GM19455 (cell line): ENCODE data around the gene FNDC1.
"Not testable (repeated sequence)": the region's sequence is repeated elsewhere in the genome, so short reads cannot be mapped to it uniquely, and the experiment has no call there.

ENCODE experiments used
- ATAC-seq: cut with Tn5 transposase; IDR thresholded peaks from one replicate; pipeline ENCODE4 v1.9.1; 2021; ENCODE audit not compliant: unreplicated experiment

FNDC1 gene

DNA sequence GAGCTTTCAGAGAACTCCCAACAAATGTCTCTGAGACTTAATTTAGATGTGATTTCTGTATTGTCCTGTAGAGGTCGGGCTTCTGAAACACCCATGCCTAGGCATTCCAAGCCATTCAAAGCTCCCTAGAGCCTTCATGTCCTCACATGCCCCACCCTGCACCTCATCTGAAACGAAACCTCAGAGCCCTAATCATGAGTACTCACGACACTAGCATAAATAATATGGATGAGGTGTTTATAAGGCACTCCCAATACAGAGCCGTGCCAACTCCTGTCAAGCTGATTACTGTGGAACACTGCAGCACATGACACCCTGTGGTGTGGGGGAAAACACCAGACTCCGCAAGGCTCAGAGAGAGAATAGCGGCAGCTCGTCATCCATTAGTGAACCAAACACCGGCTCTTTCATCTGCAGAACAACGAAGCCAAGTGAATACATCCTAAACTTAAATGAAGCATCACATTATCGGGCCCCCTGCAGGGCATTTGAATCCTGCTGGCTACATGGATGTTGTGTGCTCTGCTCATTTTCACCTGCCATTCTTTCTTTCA lies 83.8 kb downstream of the FNDC1 start:
- ATAC-seq: peak; percentile 73

DNA sequence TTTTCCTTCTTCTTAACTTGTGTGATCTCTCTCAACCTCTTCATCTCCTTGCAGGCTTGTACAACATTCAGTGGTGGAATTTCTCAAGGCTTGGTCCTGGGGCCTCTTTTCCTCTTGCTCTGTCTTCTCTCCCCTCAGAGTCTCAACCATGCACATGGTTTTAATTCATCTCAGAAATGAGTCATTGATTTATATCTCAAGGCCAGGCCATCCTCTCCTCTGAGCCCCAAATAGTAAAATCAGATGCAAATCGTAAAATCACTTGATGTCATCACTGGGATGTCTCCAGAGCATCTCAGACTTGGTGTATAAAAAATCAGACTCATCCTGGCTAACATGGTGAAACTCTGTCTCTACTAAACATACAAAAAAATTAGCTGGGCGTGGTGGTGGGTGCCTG lies 85.0 kb downstream of the FNDC1 start:
- ATAC-seq: no peak

DNA sequence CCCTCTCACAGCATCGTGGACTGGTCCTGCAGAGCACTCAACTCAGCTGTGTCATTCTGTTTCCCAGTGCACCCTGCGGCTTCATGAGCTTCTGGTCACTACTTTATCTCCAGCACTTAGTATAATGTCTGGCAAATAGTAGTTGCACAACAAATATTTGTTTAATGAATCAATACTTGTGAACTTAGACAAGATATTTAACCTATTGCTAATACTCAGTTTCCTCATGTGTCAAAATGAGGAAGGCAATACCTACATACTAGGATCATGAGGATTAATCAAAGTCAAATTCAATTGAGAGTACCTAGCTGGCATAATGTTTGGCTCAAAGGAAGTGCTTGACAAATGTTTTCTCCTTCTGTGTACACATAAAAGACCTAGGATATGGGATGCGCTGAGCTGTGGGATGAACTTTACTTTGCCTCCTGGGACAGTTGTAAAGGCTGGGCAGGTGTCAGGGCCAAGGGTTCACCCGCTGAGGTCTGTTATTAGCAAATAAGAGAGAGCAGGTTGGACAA lies 86.3 kb downstream of the FNDC1 start:
- ATAC-seq: no peak

DNA sequence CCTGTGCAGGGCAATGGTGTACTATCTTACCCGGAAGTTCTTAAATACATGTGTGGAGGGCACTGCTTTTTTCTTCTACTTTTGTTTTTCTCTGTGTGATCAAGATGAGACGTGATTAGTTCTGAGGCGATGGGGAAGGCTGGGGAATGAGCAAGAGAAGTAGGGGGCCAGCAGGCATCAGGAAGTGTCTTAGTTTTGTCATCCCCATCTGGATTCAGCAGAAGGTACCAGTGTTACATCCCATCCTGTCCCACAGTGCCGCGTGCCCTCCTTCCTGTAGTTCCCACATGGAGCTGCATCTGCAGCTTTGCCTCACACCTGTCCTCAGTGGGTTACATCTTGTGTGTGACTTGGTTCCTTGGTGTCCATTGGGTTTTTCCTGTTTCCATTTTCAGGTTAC lies 86.9 kb downstream of the FNDC1 start:
- no peak for ATAC-seq

DNA sequence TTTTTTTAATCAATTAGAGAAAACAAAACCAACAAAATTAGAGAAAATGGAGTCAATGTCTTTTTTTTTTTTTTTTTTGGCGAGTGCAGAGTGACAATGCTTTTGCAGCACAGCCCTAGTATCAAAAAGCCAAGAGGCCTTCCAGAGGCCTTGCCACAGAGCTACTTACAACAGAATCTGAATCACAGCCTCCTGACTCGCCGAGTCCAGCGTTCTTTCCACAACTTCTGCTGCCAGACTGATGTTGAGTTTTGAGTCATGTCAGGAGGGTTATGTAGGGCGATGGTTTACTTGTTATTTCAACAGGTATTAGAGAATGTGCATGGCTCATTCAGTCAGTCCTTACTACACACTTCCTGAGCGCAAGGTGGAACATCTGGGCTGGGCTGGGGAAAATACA lies 88.6 kb downstream of the FNDC1 start:
- ATAC-seq: no peak

DNA sequence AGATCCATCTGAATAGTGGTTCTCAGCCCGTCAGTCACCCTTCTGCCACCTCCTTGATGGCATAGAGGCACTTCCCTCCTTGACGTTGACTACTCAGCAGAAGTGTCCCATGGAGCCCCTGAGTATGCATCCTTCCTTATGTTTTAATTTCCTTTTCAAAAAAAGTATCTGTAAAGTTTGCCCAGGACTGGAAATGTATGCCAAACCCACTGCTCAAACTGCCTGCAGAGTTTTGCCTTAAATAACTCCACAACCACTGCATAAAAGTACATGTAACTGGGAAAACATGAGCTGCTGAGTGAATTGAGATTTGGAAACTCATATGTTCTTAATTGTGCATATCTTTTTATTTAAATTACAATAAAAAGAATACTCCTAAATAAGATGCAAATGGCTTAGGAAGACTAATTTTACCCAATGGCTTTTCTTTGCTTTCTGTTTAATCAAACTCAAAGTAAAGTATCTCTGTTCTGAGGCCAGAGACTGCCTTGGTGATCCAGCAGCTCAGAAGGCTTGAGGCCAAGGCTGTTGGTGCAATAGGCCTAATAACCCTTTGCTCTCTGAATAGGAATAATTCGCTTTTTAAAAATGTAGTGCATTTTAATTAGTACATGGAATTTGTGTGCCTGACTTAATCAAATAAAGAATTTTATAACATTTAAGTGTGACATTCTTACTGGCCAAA lies 90.4 kb downstream of the FNDC1 start:
- no peak for ATAC-seq

DNA sequence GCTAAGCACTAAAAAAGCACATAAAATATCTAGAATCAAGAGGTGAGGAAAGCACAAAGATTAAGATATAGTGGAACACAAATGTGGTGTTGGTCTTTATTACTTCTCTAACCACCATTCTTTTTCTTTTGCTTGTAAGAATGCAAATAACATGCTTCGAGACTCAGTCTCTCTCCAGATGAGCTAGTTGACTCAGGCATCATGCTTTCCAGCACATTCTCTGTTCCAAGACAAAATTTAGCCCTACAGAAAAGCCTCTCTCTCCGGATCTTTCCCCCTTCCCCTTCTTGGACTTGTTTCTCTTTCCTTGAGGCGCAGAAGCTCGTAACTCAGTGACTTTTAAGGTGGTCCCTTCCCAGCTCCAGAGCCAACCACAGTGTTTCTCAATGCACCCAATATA lies 91.0 kb downstream of the FNDC1 start:
- no peak for ATAC-seq

DNA sequence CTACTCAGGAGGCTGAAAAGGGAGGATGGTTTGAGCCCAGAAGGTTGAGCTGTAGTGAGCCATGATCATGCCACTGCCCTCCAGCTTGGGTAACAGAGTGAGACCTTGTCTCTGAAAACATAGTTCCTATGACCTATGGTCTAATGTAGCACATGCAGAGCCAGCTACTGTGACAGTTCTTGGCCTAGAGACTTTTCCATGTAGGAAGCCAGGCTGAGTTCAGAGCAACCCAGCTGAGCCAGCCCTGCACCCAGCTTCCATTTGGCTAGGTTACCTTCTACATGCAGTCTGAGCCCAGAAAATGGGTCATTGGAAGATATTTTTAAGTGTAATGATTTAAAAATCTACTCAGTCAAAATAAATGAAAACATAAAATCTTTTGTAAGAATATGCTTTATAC lies 92.8 kb downstream of the FNDC1 start:
- ATAC-seq: no peak

DNA sequence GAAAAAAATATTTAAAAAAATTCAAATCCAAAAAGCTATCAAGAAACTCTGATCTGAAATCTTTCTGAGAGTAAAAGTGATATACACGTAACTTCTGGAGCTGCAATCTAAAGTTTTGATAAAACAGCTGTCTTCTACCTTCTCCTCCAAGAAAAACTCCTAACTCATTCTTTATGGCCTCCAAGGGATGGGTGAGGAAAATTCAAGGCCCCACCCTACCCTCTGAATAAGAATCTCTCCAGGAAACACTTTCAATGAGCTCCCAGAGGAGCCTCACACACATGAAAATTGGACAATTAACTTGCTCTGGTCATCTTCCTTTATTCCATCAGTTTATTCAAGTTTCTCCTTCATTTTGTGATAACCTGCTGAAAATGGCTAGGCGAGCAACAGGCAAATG lies 93.4 kb downstream of the FNDC1 start:
- no peak for ATAC-seq

DNA sequence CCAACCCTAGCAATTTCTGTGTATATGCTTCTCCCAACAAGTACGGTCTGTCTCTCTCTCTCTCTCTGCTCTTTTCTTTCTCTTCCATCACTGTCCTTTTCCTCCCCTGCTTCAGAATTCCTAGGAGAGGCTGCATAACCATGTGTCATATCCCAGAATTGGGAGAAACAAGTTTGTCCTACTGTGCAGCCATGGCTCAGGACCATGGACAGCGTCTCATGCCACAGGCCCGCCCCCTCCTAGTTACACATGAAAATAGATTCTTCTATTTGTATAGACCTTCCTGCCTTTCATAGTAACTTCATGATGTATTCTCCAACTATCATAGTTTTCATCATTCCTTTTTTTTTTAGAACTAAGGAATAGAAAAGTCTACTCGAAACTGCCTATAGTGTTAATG lies 98.0 kb downstream of the FNDC1 start:
- no peak for ATAC-seq

DNA sequence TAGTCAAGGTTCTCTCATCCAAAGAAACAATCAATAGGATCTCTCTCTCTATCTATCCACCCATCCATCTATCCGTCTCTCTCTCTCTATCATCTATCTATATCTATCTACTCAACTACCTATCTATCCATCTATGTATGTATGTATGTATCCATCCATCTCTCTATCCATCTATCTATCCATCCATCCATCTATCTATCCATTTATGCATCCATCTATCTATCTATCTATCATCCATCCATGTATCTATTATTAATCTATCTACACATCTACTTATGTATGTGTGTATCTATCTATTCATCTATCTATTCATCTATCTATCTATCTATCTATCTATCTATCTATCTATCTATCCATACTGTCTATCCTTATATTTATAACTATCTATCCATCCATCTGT lies 99.3 kb downstream of the FNDC1 start:
- no peak for ATAC-seq

DNA sequence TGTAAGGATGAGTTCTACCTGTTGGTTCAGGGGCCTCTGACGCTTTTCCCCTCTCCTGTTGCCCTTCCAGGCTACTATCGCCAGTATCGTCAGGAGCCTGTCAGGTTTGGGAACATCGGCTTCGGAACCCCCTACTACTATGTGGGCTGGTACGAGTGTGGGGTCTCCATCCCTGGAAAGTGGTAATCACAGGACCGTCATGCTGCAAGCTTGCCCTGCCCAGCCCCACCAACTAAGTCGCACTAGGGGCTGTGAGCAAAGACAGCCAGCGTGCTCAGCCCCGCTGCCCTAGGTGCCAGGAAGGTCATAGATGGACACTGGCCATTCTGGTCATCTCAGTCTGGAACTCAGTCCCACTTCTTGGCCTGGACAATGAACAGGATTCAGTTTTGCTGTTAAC lies 102.1 kb downstream of the FNDC1 start:
- no peak for ATAC-seq

DNA sequence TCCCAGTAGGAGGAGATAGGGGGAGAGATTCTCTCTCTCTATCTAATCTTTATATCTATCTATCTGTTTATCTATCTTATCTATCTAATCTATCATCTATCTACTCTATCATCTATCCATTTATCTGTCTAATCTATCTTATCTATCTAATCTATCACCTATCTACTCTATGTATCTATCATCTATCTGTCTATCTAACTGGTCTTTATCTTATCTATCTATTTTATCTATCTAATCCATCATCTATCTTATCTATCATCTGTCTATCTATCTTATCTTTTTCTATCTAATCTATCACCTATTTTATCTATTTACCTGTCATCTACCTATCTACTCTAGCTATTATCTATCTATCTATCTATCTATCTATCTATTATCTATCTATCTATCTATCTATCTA lies 109.4 kb downstream of the FNDC1 start:
- no peak for ATAC-seq

DNA sequence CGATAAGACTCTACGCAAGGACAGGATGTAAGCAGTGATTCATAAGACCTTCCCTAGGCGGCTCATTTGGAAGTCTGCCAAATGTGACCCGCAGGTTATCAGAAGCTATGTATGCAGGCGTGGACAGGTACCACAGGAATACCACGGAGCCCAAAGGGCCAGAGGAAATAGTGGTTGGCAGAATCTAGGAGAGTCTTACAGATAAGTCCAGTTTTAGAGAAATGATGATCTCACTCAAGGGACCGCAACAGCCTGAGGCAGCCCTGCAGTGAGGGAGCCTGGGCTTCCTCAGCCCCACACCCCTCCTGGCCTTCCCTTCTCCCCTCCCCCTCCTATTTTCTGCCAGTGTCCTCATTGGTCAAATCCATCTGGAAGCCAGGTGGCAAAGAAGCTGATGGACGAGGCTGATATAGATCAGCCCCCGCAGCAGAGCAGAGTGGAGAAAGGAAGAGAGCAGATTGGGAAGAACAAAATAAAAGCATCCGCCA lies 110.6 kb downstream of the FNDC1 start:
- no peak for ATAC-seq

DNA sequence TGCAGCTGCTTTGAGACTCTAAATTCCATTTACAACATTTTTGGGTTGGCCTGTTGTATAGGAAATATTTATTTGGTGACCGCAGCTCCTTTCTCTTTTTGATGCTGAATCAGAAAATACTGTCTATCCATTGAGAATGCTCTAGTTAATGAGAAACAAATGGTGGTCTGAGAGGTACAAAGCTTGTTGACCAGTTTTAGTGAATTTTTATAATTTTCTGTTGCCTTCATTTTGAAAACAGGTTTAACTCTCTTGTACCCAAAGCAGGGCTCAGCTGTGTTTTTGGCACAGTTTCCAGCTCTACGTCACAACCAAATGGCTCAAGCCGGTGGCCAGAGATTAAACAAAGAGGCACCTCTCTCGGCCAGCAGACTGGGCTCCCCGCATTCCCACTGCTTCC lies 113.2 kb downstream of the FNDC1 start:
- no peak for ATAC-seq

DNA sequence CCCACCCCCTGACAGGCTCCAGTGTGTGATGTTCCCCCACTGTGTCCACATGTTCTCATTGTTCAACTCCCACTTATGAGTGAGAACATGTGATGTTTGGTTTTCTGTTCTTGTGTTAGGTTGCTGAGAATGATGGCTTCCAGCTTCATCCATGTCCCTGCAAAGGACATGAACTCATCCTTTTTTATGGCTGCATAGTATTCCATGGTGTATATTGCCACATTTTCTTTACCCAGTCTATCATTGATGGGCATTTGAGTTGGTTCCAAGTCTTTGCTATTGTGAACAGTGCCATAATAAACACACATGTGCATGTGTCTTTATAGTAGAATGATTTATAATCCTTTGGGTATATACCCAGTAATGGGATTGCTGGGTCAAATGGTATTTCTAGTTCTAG lies 115.5 kb downstream of the FNDC1 start:
- not testable (repeated sequence) for ATAC-seq

DNA sequence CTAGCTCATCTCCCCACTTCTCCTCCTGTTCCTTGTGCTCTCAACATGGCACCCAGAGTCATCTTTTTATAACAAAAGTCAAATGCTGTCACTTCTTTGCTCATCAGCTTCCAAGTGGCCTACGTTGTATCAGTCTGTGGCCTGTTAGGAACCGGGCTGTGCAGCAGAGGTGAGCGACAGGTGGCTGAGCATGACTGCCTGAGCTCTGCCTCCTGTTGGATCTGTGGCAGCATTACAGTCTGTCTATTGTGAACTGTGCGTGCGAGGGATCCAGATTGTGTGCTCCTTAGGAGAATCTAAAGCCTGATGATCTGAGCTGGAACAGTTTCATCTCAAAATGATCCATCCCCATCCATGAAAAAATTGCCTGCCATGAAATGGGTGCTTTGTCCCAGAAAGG lies 129.6 kb downstream of the FNDC1 start:
- no peak for ATAC-seq

DNA sequence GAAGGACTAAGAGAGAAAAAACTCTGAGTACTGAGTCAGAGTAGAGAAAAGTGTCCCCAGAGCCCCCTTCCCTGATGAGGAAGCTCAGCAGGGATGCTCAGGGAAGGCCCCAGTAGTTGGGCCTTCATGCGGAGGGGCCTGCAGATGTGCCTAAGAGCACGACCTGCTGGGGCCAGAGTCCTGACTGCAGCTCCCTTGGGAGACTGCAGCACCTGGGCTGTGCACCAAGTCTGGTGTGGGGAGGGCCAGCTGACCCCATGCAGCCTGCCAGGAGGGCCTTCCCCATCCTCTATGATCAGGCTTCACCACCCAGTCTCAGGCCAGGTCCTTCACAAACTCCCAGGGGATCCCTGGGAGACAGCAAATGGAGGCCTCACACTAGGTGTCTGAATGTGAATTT lies 130.4 kb downstream of the FNDC1 start:
- ATAC-seq: no peak

DNA sequence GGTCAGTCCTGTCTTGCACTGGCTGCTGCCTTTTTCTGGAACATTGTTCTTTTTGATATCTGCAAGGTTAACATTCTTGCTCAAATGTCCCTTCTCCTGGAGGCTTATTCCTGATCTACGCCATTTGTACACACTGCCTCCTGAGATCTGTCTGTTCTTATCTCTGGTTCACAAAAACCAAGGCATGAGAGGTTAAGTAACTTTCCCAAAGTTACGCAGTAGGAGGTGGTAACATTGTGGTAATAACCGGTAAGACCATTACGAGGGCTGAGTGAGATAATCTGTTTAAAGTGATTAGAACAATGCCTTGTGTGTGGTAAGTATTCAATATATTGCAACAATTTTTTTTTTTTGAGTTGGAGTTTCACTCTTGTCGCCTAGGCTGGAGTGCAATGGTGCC lies 132.1 kb downstream of the FNDC1 start:
- no peak for ATAC-seq

DNA sequence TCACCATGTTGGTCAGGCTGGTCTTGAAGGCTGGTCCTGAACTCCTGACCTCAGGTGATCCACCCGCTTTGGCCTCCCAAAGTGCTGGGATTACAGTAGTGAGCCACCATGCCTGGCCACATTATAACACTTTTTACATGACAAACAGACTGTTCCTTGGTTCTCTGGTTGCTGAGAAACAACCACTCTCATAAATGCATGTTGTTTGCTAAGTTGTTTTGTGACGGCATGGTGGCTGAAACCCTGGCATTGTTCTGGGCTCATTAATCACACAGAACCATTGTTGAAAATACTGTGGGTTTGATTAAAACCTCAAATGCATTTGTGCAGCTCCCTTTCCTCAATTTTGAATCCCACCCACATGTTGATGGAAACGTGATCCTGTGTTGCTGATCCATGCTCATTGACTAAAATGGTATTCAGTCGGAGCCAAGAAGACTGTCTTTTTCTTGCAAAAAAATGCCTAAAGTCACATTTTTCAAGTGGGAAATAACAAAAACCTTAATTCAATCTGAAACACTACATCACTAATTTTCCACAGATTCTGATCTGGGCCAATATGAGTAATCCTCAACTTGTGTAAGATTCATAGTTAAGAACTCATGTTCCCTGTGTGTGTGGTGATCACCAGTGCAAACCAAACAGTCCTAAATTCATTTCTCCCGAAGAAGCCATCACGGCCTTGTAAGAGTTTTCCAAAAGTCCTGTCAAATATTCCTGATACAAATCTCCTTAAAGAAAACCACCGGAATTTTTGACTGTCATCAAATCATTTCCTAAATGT lies 132.8 kb downstream of the FNDC1 start:
- no peak for ATAC-seq

DNA sequence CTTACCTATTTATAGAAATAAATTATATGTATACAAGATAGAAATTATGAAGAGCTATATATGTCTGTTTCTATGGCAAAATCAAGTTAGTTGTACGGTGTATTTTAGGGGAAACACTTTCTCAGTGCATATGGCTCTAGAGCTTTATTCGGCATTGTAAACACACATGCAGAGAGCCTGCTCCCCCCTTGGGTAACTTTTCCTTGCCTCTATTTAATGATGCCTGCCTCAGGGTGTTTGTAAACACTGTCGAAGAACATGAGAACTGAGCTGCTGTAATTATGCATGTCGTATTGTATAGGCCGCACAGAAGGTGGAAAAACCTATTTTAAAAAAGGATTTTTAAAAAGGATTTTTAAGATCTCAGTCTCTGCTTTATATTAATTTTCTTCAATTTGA lies 133.4 kb downstream of the FNDC1 start:
- ATAC-seq: no peak

DNA sequence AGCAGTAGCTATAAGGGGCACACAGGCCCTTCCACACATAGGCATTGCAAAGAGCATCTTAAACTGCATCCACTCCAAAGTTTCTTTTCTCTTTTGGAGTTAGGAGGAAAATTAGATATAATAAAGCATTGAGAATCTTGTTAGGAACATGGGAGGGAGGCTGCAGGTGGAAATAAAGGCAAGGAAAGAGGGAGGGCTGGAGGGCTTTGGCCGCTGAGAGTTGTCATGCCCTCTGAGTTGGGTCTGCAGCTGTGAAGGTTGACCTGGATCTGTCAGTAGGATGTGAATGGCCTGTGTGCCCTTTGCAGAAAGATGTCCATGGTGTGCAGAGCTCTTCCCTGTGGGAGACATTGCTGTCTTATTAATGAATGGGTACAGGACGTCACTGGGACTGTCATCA lies 134.0 kb downstream of the FNDC1 start:
- no peak for ATAC-seq
